Aorta (tissue), 5 donors: ENCODE data around the gene GIN1. TPM values are rescaled to one million over a fixed set of nuclear protein-coding genes. Genes with fewer than 3 reads are reported as not detected.
"Not testable (repeated sequence)": the region's sequence is repeated elsewhere in the genome, so short reads cannot be mapped to it uniquely, and the experiment has no call there.

Experiments
- ATAC-seq: fragments of 200-7000 bp; cut with Tn5 transposase; one replicate; pipeline ENCODE4 v1.9.1; 2022; ENCODE audit warnings: moderate library complexity; ENCODE audit not compliant: low FRiP score
- DNase-seq, 2 donors: peaks; one replicate each; pipeline ENCODE4 v3.0.0-alpha.2; 2020
- H3K27ac ChIP-seq, 2 donors: one replicate each; pipeline ENCODE4 v1.5.1; 2013; ENCODE audit warnings: low read length in 2 of 2, mild to moderate bottlenecking in 2 of 2, moderate library complexity in 2 of 2, control low read depth in 1 of 2, inconsistent platforms in 1 of 2, low read depth in 1 of 2
- H3K27me3 ChIP-seq, 2 donors: one replicate each; pipeline ENCODE4 v1.6.1; 2013; ENCODE audit warnings: control low read depth in 1 of 2, low read length in 1 of 2, mild to moderate bottlenecking in 1 of 2, moderate library complexity in 1 of 2; ENCODE audit not compliant: insufficient read depth in 2 of 2, control insufficient read depth in 1 of 2
- H3K36me3 ChIP-seq, 2 donors: one replicate each; pipeline ENCODE4 v1.6.1; 2013; ENCODE audit warnings: control low read depth in 1 of 2, low read length in 1 of 2, mild to moderate bottlenecking in 1 of 2; ENCODE audit not compliant: insufficient read depth in 2 of 2, control insufficient read depth in 1 of 2
- H3K4me1 ChIP-seq, 2 donors: one replicate each; pipeline ENCODE4 v1.6.1; 2013; ENCODE audit warnings: low read length in 2 of 2, control low read depth in 1 of 2, mild to moderate bottlenecking in 1 of 2, moderate library complexity in 1 of 2; ENCODE audit not compliant: insufficient read depth in 2 of 2, control insufficient read depth in 1 of 2
- H3K4me3 ChIP-seq, 2 donors: one replicate each; pipeline ENCODE4 v1.5.1; 2013; ENCODE audit warnings: low read length in 2 of 2, control low read depth in 1 of 2, mild to moderate bottlenecking in 1 of 2
- H3K9me3 ChIP-seq: one replicate; pipeline ENCODE4 v1.6.1; 2013; ENCODE audit warnings: mild to moderate bottlenecking, low read length; ENCODE audit not compliant: control insufficient read depth
- WGBS, 2 donors: extraction: QIAGEN DNeasy Blood & Tissue Kit; methylation state at CpG; one replicate each; pipeline ENCODE4 v1.1.7; 2013; 5-methylcytosine and 5-hydroxymethylcytosine counted together
- intact Hi-C, 2 donors: fragments of 100-400 bp; cut with DNase I; formaldehyde crosslinking; loops; one replicate each; pipeline versions ENCODE4 v1.14.2 to v1.15.0; 2022
- polyA plus RNA-seq, 2 donors: library from polyadenylated mRNA; stranded (reverse); fragments of 200-250 nt; gene quantifications; one replicate each; pipeline ENCODE4 v1.2.3, GENCODE V29; 2013
- total RNA-seq, 2 donors: library from RNA; stranded (reverse); fragmentation: NEBNext Ultra II Directional; extraction: Animal tissue kit (Norgen Biotek cat#: 25700); gene quantifications; one replicate each; pipeline ENCODE4 v1.2.1, GENCODE V29; 2021
- donor health status: healthy with polysubstance abuse.
- donor health status: Bipolar disorder and iron deficiency.
- donor health status: DM: no; HTN: no; CAD: no.
- donor health status: DM: no; HTN: no; CAD: no.
- donor health status: DM: yes; HTN: yes; CAD: no.

The GIN1 gene
- total and polyA plus RNA-seq, 4 donors = 4.2 to 9.2 (median 6.0) TPM

- Histone ChIP-seq H3K27me3 (no peaks in the 10 kb centered on the region), H3K4me3 (no peak overlapping the region), H3K36me3 (no peaks in the 10 kb centered on the region), H3K9me3 (peaks cover 11% of the 10 kb centered on the region), H3K4me1 (no peaks in the 10 kb centered on the region), H3K27ac (no peak overlapping the region)
- WGBS, 2 donors = 86 to 89% methylated on average over 4 of the region's 4 CpGs
- no peak for ATAC-seq
- DNase-seq = no peak
- intact Hi-C loops = no loop called here
These were observed 44.5 kb downstream of the GIN1 start for GRCh38 chr5:103075442-103075841.

- 56 to 89% methylated on average over 4 of the region's 4 CpGs for WGBS, 2 donors
- intact Hi-C loops, H3K27me3 ChIP-seq, H3K36me3 ChIP-seq, H3K27ac ChIP-seq, H3K4me3 ChIP-seq, H3K9me3 ChIP-seq, H3K4me1 ChIP-seq, ATAC-seq, DNase-seq: not testable (repeated sequence)
These were observed 46.4 kb downstream of the GIN1 start for GRCh38 chr5:103073500-103073899.

- no peaks in the 10 kb centered on the region for H3K36me3 ChIP-seq
- no peaks in the 10 kb centered on the region for H3K4me1 ChIP-seq
- DNase-seq = no peak
- H3K27me3 ChIP-seq = no peaks in the 10 kb centered on the region
- no peaks in the 10 kb centered on the region for H3K9me3 ChIP-seq
- 26 to 33% methylated on average over 1 of the region's 1 CpG for WGBS, 2 donors
- H3K27ac ChIP-seq = no peak overlapping the region
- intact Hi-C loops = no loop called here
- H3K4me3 ChIP-seq = no peak overlapping the region
- no peak for ATAC-seq
These were observed 53.6 kb downstream of the GIN1 start for GRCh38 chr5:103066326-103066725.

- no peak for ATAC-seq
- 40 to 46% methylated on average over 3 of the region's 3 CpGs for WGBS, 2 donors
- no peaks in the 10 kb centered on the region for H3K9me3 ChIP-seq
- H3K27me3 ChIP-seq = no peaks in the 10 kb centered on the region
- no peaks in the 10 kb centered on the region for H3K36me3 ChIP-seq
- peaks cover 0 to 2% of the 10 kb centered on the region in 2 donors for H3K4me1 ChIP-seq
- intact Hi-C loops = no loop called here
- DNase-seq = no peak
- no peak overlapping the region for H3K27ac ChIP-seq
- no peak overlapping the region for H3K4me3 ChIP-seq
These were observed 59.4 kb downstream of the GIN1 start for GRCh38 chr5:103060424-103060954.

GRCh38 chr5:103059525-103059924, 60.4 kb downstream of the GIN1 start:
- ATAC-seq (no peak), DNase-seq (no peak)
- intact Hi-C loops = no loop called here
- Histone ChIP-seq H3K4me1 (peaks cover 0 to 2% of the 10 kb centered on the region in 2 donors), H3K27me3 (no peaks in the 10 kb centered on the region), H3K9me3 (no peaks in the 10 kb centered on the region), H3K36me3 (no peaks in the 10 kb centered on the region), H3K27ac (no peak overlapping the region), H3K4me3 (no peak overlapping the region)
- WGBS, 2 donors = 76 to 81% methylated on average over 3 of the region's 3 CpGs

- ATAC-seq (no peak), DNase-seq (no peak)
- no peak overlapping the region for H3K27ac ChIP-seq
- 84% methylated on average over 6 to 7 of the region's 7 CpGs for WGBS, 2 donors
- no peak overlapping the region for H3K4me3 ChIP-seq
- H3K36me3 ChIP-seq = no peaks in the 10 kb centered on the region
- H3K4me1 ChIP-seq = peaks cover 0 to 2% of the 10 kb centered on the region in 2 donors
- no peaks in the 10 kb centered on the region for H3K9me3 ChIP-seq
- intact Hi-C loops = no loop called here
- H3K27me3 ChIP-seq = no peaks in the 10 kb centered on the region
These were observed 62.5 kb downstream of the GIN1 start for GRCh38 chr5:103057208-103058130.

- ATAC-seq, H3K4me1 ChIP-seq, H3K36me3 ChIP-seq, DNase-seq, H3K9me3 ChIP-seq, H3K27me3 ChIP-seq, intact Hi-C loops, H3K4me3 ChIP-seq, H3K27ac ChIP-seq: not testable (repeated sequence)
- WGBS, 2 donors = 88 to 95% methylated on average over 22 of the region's 22 CpGs
These were observed 73.2 kb downstream of the GIN1 start for GRCh38 chr5:103046706-103047105.

GRCh38 chr5:103041071-103041676, 78.8 kb downstream of the GIN1 start:
- no peaks in the 10 kb centered on the region for H3K36me3 ChIP-seq
- ATAC-seq = peak; percentile 65
- H3K27ac ChIP-seq = no peak overlapping the region
- WGBS, 2 donors = 24 to 25% methylated on average over 4 of the region's 4 CpGs
- H3K27me3 ChIP-seq = no peaks in the 10 kb centered on the region
- intact Hi-C loops = loop anchor here (2.0 to 5.0 kb wide), 5 partner anchors 98 to 458 kb away; no protein-coding TSS in a partner anchor
- no peak for DNase-seq
- no peaks in the 10 kb centered on the region for H3K4me1 ChIP-seq
- H3K9me3 ChIP-seq = no peaks in the 10 kb centered on the region
- no peak overlapping the region for H3K4me3 ChIP-seq
